Activated CD4-positive, alpha-beta memory T cell treated with anti-CD3 and anti-CD28 coated beads, Interleukin-2, amount 10 ng/mL, durations not matched to agents 7 days and 5 days (primary cell): ENCODE data around the gene ARHGAP26. TPM values are rescaled to one million over a fixed set of nuclear protein-coding genes. Genes with fewer than 3 reads are reported as not detected.
"Not testable (repeated sequence)": the region's sequence is repeated elsewhere in the genome, so short reads cannot be mapped to it uniquely, and the experiment has no call there.

ENCODE experiments used
- CTCF ChIA-PET: fragments of 350-600 bp; sonication (Branson Sonifier 250); formaldehyde crosslinking; loops from one replicate; lab custom pipeline; 2021; ENCODE audit warnings: antibody characterized with exemption, inconsistent platforms; lab: Charles Lee
- POLR2A ChIA-PET: fragments of 350-600 bp; sonication (Branson Sonifier 250); formaldehyde crosslinking; loops from one replicate; lab custom pipeline; 2021; ENCODE audit warnings: antibody characterized with exemption; lab: Charles Lee
- DNase-seq: peaks from one replicate; pipeline ENCODE4 v3.0.0-alpha.2; 2020
- H3K27ac Mint-ChIP-seq: one replicate; pipeline ENCODE4 v1.8.0; 2021; ENCODE audit warnings: mild to moderate bottlenecking, mixed read lengths
- H3K27me3 Mint-ChIP-seq: one replicate; pipeline ENCODE4 v1.8.0; 2021; ENCODE audit warnings: mixed read lengths
- H3K36me3 Mint-ChIP-seq: one replicate; pipeline ENCODE4 v1.8.0; 2021; ENCODE audit warnings: low read depth, mixed read lengths
- H3K4me1 Mint-ChIP-seq: one replicate; pipeline ENCODE4 v1.8.0; 2021; ENCODE audit warnings: mixed read lengths
- H3K4me3 Mint-ChIP-seq: one replicate; pipeline ENCODE4 v1.8.0; 2021; ENCODE audit warnings: mild to moderate bottlenecking, mixed read lengths
- H3K9me3 Mint-ChIP-seq: one replicate; pipeline ENCODE4 v1.8.0; 2021; ENCODE audit warnings: mixed read lengths
- total RNA-seq, 2 experiments: library from RNA; stranded (reverse); gene quantifications; one replicate each; pipeline ENCODE4 v1.2.3, GENCODE V29; 2021

Gene ARHGAP26
- total RNA-seq, 2 experiments from 2014 or later, result 14.8 to 17.1 TPM

GRCh38 chr5:142981475-142981874 lies 211.3 kb downstream of the ARHGAP26 start:
- Mint-ChIP-seq H3K36me3 (peaks cover 14% of the 10 kb centered on the region), H3K27me3 (no peaks in the 10 kb centered on the region), H3K4me3 (no peak overlapping the region), H3K4me1 (peaks cover 80% of the 10 kb centered on the region), H3K9me3 (peaks cover 2% of the 10 kb centered on the region), H3K27ac (peak overlapping the region; percentile 67)
- DNase-seq, result no peak
- CTCF ChIA-PET, result interaction anchor here (0.9 kb wide), 1 partner anchor 847 kb away, joined by 3 read pairs; no protein-coding TSS in a partner anchor
- POLR2A ChIA-PET, result no interaction called here

GRCh38 chr5:142981886-142982820 lies 212.0 kb downstream of the ARHGAP26 start:
- ChIA-PET POLR2A (interaction anchor here (0.6 kb wide), 1 partner anchor 25 kb away, joined by 4 read pairs; no protein-coding TSS in a partner anchor), CTCF (interaction anchor here (0.9 kb wide), 1 partner anchor 846 kb away, joined by 3 read pairs; no protein-coding TSS in a partner anchor)
- Mint-ChIP-seq H3K4me3 (no peak overlapping the region), H3K27me3 (no peaks in the 10 kb centered on the region), H3K9me3 (peaks cover 5% of the 10 kb centered on the region), H3K36me3 (peaks cover 19% of the 10 kb centered on the region), H3K27ac (peak overlapping the region; percentile 67), H3K4me1 (peaks cover 73% of the 10 kb centered on the region)
- no peak for DNase-seq

- no peaks in the 10 kb centered on the region for H3K27me3 Mint-ChIP-seq
- CTCF ChIA-PET, result no interaction called here
Observed at GRCh38 chr5:142982821-142983200, 212.6 kb downstream of the ARHGAP26 start.

GRCh38 chr5:142984011-142984410 lies 213.8 kb downstream of the ARHGAP26 start:
- no peak for DNase-seq
- ChIA-PET CTCF (interaction anchor here (1.2 kb wide), 1 partner anchor 8 kb away, joined by 4 read pairs; no protein-coding TSS in a partner anchor), POLR2A (interaction anchor here (1.6 kb wide), 1 partner anchor 18 kb away, joined by 5 read pairs; no protein-coding TSS in a partner anchor)
- peaks cover 13% of the 10 kb centered on the region for H3K9me3 Mint-ChIP-seq
- H3K27ac Mint-ChIP-seq, result peak overlapping the region; percentile 7
- H3K4me1 Mint-ChIP-seq, result peaks cover 62% of the 10 kb centered on the region
- H3K27me3 Mint-ChIP-seq, result no peaks in the 10 kb centered on the region
- peaks cover 29% of the 10 kb centered on the region for H3K36me3 Mint-ChIP-seq
- H3K4me3 Mint-ChIP-seq, result no peak overlapping the region

More at GRCh38 chr5:142982821-142983200, 212.6 kb downstream of the ARHGAP26 start:
- POLR2A ChIA-PET, result interaction anchor here (0.6 kb wide), 1 partner anchor 24 kb away, joined by 4 read pairs; no protein-coding TSS in a partner anchor
- Mint-ChIP-seq H3K36me3 (peaks cover 22% of the 10 kb centered on the region), H3K27ac (no peak overlapping the region), H3K4me3 (no peak overlapping the region), H3K4me1 (peaks cover 66% of the 10 kb centered on the region), H3K9me3 (peaks cover 5% of the 10 kb centered on the region)
- no peak for DNase-seq

- Mint-ChIP-seq H3K4me1 (peaks cover 57% of the 10 kb centered on the region), H3K36me3 (peaks cover 31% of the 10 kb centered on the region), H3K27me3 (no peaks in the 10 kb centered on the region), H3K9me3 (peaks cover 13% of the 10 kb centered on the region), H3K27ac (no peak overlapping the region), H3K4me3 (no peak overlapping the region)
- ChIA-PET POLR2A (interaction anchor here (1.6 kb wide), 1 partner anchor 18 kb away, joined by 5 read pairs; no protein-coding TSS in a partner anchor), CTCF (interaction anchor here (1.2 kb wide), 1 partner anchor 9 kb away, joined by 4 read pairs; no protein-coding TSS in a partner anchor)
- no peak for DNase-seq
Observed at GRCh38 chr5:142984525-142984924, 214.3 kb downstream of the ARHGAP26 start.

DNA sequence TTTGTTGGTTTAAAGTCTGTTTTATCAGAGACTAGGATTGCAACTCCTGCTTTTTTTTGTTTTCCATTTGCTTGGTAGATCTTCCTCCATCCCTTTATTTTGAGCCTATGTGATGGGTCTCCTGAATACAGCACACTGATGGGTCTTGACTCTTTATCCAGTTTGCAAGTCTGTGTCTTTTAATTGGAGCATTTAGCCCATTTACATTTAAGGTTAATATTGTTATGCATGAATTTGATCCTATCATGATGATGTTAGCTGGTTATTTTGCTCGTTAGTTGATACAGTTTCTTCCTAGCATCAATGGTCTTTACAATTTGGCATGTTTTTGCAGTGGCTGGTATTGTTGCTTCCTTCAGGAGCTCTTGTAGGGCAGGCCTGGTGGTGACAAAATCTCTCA lies 219.1 kb downstream of the ARHGAP26 start:
- not testable (repeated sequence) for DNase-seq, H3K27me3 Mint-ChIP-seq, H3K4me3 Mint-ChIP-seq, H3K27ac Mint-ChIP-seq
- Mint-ChIP-seq H3K4me1 (peaks cover 36% of the 10 kb centered on the region), H3K9me3 (peaks cover 31% of the 10 kb centered on the region), H3K36me3 (peaks cover 57% of the 10 kb centered on the region)
- CTCF ChIA-PET, result interaction anchor here (0.6 to 2.7 kb wide), 2 partner anchors 14 to 244 kb away, joined by 3 to 8 read pairs; no protein-coding TSS in a partner anchor
- POLR2A ChIA-PET, result interaction anchor here (2.0 to 2.2 kb wide), 2 partner anchors 12 to 20 kb away, joined by 5 to 9 read pairs; no protein-coding TSS in a partner anchor

- not testable (repeated sequence) for DNase-seq, H3K4me3 Mint-ChIP-seq, H3K27ac Mint-ChIP-seq, H3K27me3 Mint-ChIP-seq
- Mint-ChIP-seq H3K9me3 (peaks cover 33% of the 10 kb centered on the region), H3K36me3 (peaks cover 62% of the 10 kb centered on the region), H3K4me1 (peaks cover 34% of the 10 kb centered on the region)
- CTCF ChIA-PET, result interaction anchor here (0.6 to 2.7 kb wide), 2 partner anchors 13 to 245 kb away, joined by 3 to 8 read pairs; no protein-coding TSS in a partner anchor
- POLR2A ChIA-PET, result interaction anchor here (2.0 to 2.2 kb wide), 2 partner anchors 12 to 19 kb away, joined by 5 to 9 read pairs; no protein-coding TSS in a partner anchor
Observed at GRCh38 chr5:142990073-142990472, 219.9 kb downstream of the ARHGAP26 start.

DNA sequence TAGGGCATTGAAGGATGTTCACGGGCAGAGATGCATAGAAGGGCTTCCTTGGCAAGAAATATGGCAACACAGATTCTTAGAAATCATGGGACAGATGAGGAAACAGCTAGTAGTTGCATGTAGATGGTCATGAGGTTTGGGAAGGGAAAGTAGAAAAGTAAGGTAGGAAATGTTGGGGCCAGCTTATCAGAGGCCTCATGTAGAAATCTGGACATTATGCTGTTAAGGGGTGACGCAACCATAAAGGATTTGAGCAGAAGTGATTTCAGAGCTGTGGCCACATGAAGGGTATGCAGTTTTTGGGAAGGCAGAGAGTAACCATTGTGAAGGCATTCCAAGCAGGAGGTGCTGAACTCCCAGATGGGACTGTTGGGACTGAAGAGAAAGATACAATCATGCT lies 224.0 kb downstream of the ARHGAP26 start:
- ChIA-PET POLR2A (no interaction called here), CTCF (no interaction called here)
- no peaks in the 10 kb centered on the region for H3K27me3 Mint-ChIP-seq
- DNase-seq, result no peak
- peaks cover 23% of the 10 kb centered on the region for H3K9me3 Mint-ChIP-seq
- no peak overlapping the region for H3K27ac Mint-ChIP-seq
- no peak overlapping the region for H3K4me3 Mint-ChIP-seq
- peaks cover 48% of the 10 kb centered on the region for H3K4me1 Mint-ChIP-seq
- peaks cover 54% of the 10 kb centered on the region for H3K36me3 Mint-ChIP-seq

- peaks cover 48% of the 10 kb centered on the region for H3K36me3 Mint-ChIP-seq
- H3K27ac Mint-ChIP-seq, H3K27me3 Mint-ChIP-seq, DNase-seq, CTCF ChIA-PET, POLR2A ChIA-PET, H3K4me3 Mint-ChIP-seq: not testable (repeated sequence)
- peaks cover 42% of the 10 kb centered on the region for H3K4me1 Mint-ChIP-seq
- peaks cover 15% of the 10 kb centered on the region for H3K9me3 Mint-ChIP-seq
Observed at GRCh38 chr5:142995621-142996020, 225.4 kb downstream of the ARHGAP26 start.

DNA sequence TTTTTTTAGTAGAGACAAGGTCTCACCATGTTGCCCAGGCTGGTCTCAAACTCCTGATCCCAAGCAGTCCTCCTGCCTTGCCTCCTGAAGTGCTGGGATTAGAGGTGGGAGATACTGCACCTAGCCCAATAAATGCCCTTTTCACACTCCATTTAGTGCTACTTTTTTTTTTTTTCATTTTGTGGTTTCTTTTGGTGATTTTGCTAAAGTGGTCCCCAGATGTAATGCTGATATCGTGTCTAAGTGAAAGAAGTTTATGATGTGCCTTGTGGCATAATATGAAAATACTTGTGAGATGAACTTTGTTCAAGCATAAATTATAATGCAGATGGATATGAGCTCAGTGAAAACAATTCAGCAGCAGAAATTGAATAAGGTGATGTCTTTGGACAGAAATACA lies 227.4 kb downstream of the ARHGAP26 start:
- no peak for DNase-seq
- Mint-ChIP-seq H3K27me3 (no peaks in the 10 kb centered on the region), H3K9me3 (peaks cover 8% of the 10 kb centered on the region), H3K4me1 (peaks cover 53% of the 10 kb centered on the region), H3K27ac (no peak overlapping the region), H3K36me3 (peaks cover 42% of the 10 kb centered on the region), H3K4me3 (no peak overlapping the region)
- CTCF ChIA-PET, result interaction anchor here (0.7 kb wide), 1 partner anchor 357 kb away, joined by 3 read pairs; no protein-coding TSS in a partner anchor
- POLR2A ChIA-PET, result interaction anchor here (1.6 kb wide), 1 partner anchor 407 kb away, joined by 4 read pairs; no protein-coding TSS in a partner anchor

GRCh38 chr5:142998316-142999020 lies 228.3 kb downstream of the ARHGAP26 start:
- Mint-ChIP-seq H3K4me3 (no peak overlapping the region), H3K27me3 (no peaks in the 10 kb centered on the region), H3K36me3 (peaks cover 46% of the 10 kb centered on the region), H3K9me3 (peaks cover 8% of the 10 kb centered on the region), H3K4me1 (peaks cover 62% of the 10 kb centered on the region), H3K27ac (no peak overlapping the region)
- ChIA-PET POLR2A (interaction anchor here (1.0 to 1.6 kb wide), 2 partner anchors 26 to 406 kb away, joined by 3 to 4 read pairs; no protein-coding TSS in a partner anchor), CTCF (interaction anchor here (0.7 to 2.0 kb wide), 3 partner anchors 10 to 405 kb away, joined by 3 to 9 read pairs (median 5); partner anchors contain the start of gene NR3C1)
- DNase-seq, result no peak

GRCh38 chr5:143000551-143000950 lies 230.4 kb downstream of the ARHGAP26 start:
- Mint-ChIP-seq H3K4me1 (peaks cover 72% of the 10 kb centered on the region), H3K36me3 (peaks cover 39% of the 10 kb centered on the region), H3K27ac (peak overlapping the region; percentile 99)
- POLR2A ChIA-PET, result interaction anchor here (1.2 to 2.6 kb wide), 2 partner anchors 10 to 404 kb away, joined by 4 to 9 read pairs; no protein-coding TSS in a partner anchor
- not testable (repeated sequence) for H3K4me3 Mint-ChIP-seq, DNase-seq, H3K9me3 Mint-ChIP-seq, H3K27me3 Mint-ChIP-seq
- CTCF ChIA-PET, result interaction anchor here (0.6 kb wide), 1 partner anchor 9 kb away, joined by 3 read pairs; no protein-coding TSS in a partner anchor
